ENCODE results near the gene STOML1. TPM values are rescaled to one million over a fixed set of nuclear protein-coding genes. Genes with fewer than 3 reads are reported as not detected.
A peak's percentile ranks its signal among the peaks of the same experiment; 100 is the strongest.

The STOML1 gene
- total RNA-seq, 1 experiment from 2014 or later: 5.0 TPM

GRCh38 chr15:73942751-73943270 lies 49.3 kb downstream of the STOML1 start:
- no peak overlapping the region for H3K27ac ChIP-seq (ENCODE audit: low read depth, low read length)
- peaks cover 0 to 18% of the 10 kb centered on the region in 2 experiments; a peak in 2 of 4 replicates for H3K4me1 ChIP-seq (ENCODE audit: control insufficient read depth in 1 of 2, insufficient read depth in 2 of 2, low read length in 2 of 2)
- TF ChIP-seq SRF (IDR thresholded peaks at IDR 0.05; ENCODE audit: low read depth) (no peak), POLR2A (IDR thresholded peaks at IDR 0.05; ENCODE audit: borderline replicate concordance, extremely low read depth, insufficient read depth, insufficient read length) (no peak), RAD21 (IDR thresholded peaks at IDR 0.05; ENCODE audit: low read depth) (no peak), EZH2 (IDR thresholded peaks at IDR 0.05) (no peak), TCF7L2 (IDR thresholded peaks at IDR 0.05; ENCODE audit: borderline replicate concordance, extremely low read depth, insufficient read depth, insufficient read length) (no peak), ELF1 (IDR thresholded peaks at IDR 0.05; ENCODE audit: borderline replicate concordance, low read depth) (no peak)
- TF ChIP-seq, protein P1, sequence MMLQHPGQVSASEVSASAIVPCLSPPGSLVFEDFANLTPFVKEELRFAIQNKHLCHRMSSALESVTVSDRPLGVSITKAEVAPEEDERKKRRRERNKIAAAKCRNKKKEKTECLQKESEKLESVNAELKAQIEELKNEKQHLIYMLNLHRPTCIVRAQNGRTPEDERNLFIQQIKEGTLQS (IDR thresholded peaks at IDR 0.05): no peak
- ChIA-PET RAD21 (ENCODE audit: low non-redundant PET in 1 of 2, low total read pairs in 2 of 2, uncharacterized antibody in 2 of 2, unreplicated experiment in 2 of 2) (no interaction called here), POLR2A (no interaction called here), CTCF (interaction anchor here (0.8 kb wide), 1 partner anchor 15 kb away, joined by 3 read pairs; no protein-coding TSS in a partner anchor)
- intact Hi-C loops (cut with micrococcal nuclease): no loop called here
- no peak overlapping the region for H3K4me3 ChIP-seq (replicated peaks in 1 of 2; ENCODE audit: low read depth in 1 of 2, low read length in 2 of 2)
- H3K9me2 ChIP-seq (ENCODE audit: insufficient read depth): no peaks in the 10 kb centered on the region
- DNase-seq (ENCODE audit: low read depth, low spot score) (no peak), ATAC-seq (no peak)
- H3K36me3 ChIP-seq (ENCODE audit: control insufficient read depth in 1 of 2, insufficient read depth in 2 of 2, low read length in 2 of 2): no peaks in the 10 kb centered on the region
- no peaks in the 10 kb centered on the region for H3K9me3 ChIP-seq (ENCODE audit: control insufficient read depth in 1 of 2, insufficient read depth in 1 of 2, low read depth in 1 of 2, low read length in 2 of 2)
- no TSS peak for BruUV-seq (replicated peaks)
- no peaks in the 10 kb centered on the region for H3K27me3 ChIP-seq (ENCODE audit: insufficient read depth, low read length)
- no peak overlapping the region for H2AFZ ChIP-seq (ENCODE audit: low read depth, low read length, poor library complexity, severe bottlenecking)
- no peaks in the 10 kb centered on the region for H3K79me2 ChIP-seq (ENCODE audit: insufficient read depth, low read length)
- no peaks in the 10 kb centered on the region for H4K20me1 ChIP-seq (ENCODE audit: insufficient read depth)
- H3K4me2 ChIP-seq (ENCODE audit: low read length): no peak overlapping the region
- no peak overlapping the region for H3K9ac ChIP-seq (ENCODE audit: low read length)

- Histone ChIP-seq H3K4me2 (ENCODE audit: low read length) (no peak overlapping the region), H4K20me1 (ENCODE audit: insufficient read depth) (no peaks in the 10 kb centered on the region), H3K36me3 (ENCODE audit: control insufficient read depth in 1 of 2, insufficient read depth in 2 of 2, low read length in 2 of 2) (no peaks in the 10 kb centered on the region), H3K79me2 (ENCODE audit: insufficient read depth, low read length) (no peaks in the 10 kb centered on the region), H3K27ac (ENCODE audit: low read depth, low read length) (no peak overlapping the region), H2AFZ (ENCODE audit: low read depth, low read length, poor library complexity, severe bottlenecking) (no peak overlapping the region), H3K9me3 (ENCODE audit: control insufficient read depth in 1 of 2, insufficient read depth in 1 of 2, low read depth in 1 of 2, low read length in 2 of 2) (no peaks in the 10 kb centered on the region), H3K9ac (ENCODE audit: low read length) (no peak overlapping the region), H3K27me3 (ENCODE audit: insufficient read depth, low read length) (no peaks in the 10 kb centered on the region), H3K9me2 (ENCODE audit: insufficient read depth) (no peaks in the 10 kb centered on the region), H3K4me1 (ENCODE audit: control insufficient read depth in 1 of 2, insufficient read depth in 2 of 2, low read length in 2 of 2) (peaks cover 0 to 18% of the 10 kb centered on the region in 2 experiments; a peak in 2 of 4 replicates), H3K4me3 (replicated peaks in 1 of 2; ENCODE audit: low read depth in 1 of 2, low read length in 2 of 2) (no peak overlapping the region)
- intact Hi-C loops (cut with micrococcal nuclease): no loop called here
- ATAC-seq: peak; percentile 44; the same call in 1 of the 2 replicates
- no TSS peak for BruUV-seq (replicated peaks)
- CTCF ChIA-PET: no interaction called here
- DNase-seq (ENCODE audit: low read depth, low spot score): no peak
- RAD21 ChIA-PET (ENCODE audit: low non-redundant PET in 1 of 2, low total read pairs in 2 of 2, uncharacterized antibody in 2 of 2, unreplicated experiment in 2 of 2): no interaction called here
- POLR2A ChIA-PET: no interaction called here
- no peak for TF ChIP-seq EZH2 (IDR thresholded peaks at IDR 0.05)
- TF ChIP-seq EZH2phosphoT487 (IDR thresholded peaks at IDR 0.05; ENCODE audit: borderline replicate concordance): no peak
- no peak for TF ChIP-seq ZFX (IDR thresholded peaks at IDR 0.05)
- TF ChIP-seq, protein P2, sequence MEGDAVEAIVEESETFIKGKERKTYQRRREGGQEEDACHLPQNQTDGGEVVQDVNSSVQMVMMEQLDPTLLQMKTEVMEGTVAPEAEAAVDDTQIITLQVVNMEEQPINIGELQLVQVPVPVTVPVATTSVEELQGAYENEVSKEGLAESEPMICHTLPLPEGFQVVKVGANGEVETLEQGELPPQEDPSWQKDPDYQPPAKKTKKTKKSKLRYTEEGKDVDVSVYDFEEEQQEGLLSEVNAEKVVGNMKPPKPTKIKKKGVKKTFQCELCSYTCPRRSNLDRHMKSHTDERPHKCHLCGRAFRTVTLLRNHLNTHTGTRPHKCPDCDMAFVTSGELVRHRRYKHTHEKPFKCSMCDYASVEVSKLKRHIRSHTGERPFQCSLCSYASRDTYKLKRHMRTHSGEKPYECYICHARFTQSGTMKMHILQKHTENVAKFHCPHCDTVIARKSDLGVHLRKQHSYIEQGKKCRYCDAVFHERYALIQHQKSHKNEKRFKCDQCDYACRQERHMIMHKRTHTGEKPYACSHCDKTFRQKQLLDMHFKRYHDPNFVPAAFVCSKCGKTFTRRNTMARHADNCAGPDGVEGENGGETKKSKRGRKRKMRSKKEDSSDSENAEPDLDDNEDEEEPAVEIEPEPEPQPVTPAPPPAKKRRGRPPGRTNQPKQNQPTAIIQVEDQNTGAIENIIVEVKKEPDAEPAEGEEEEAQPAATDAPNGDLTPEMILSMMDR (IDR thresholded peaks at IDR 0.05 in 2 of 3, conservative IDR thresholded peaks at IDR 0.05 in 1 of 3; ENCODE audit: borderline replicate concordance in 1 of 3, insufficient read depth in 1 of 3, low read depth in 2 of 3, low read length in 2 of 3): no peak
- TF ChIP-seq ELF1 (IDR thresholded peaks at IDR 0.05; ENCODE audit: borderline replicate concordance, low read depth): no peak
- TF ChIP-seq POLR2AphosphoS5 (IDR thresholded peaks at IDR 0.05; ENCODE audit: low read depth, low read length): no peak
- TF ChIP-seq CBX3 (IDR thresholded peaks at IDR 0.05; ENCODE audit: low read depth): no peak
- no peak for TF ChIP-seq ZNF274 (IDR thresholded peaks at IDR 0.05; ENCODE audit: low read depth, low read length)
- TF ChIP-seq SP1 (IDR thresholded peaks at IDR 0.05; ENCODE audit: low read depth): no peak
- no peak for TF ChIP-seq POLR2A (IDR thresholded peaks at IDR 0.05; ENCODE audit: borderline replicate concordance, extremely low read depth, insufficient read depth, insufficient read length)
- no peak for TF ChIP-seq EGR1 (IDR thresholded peaks at IDR 0.05; ENCODE audit: low read depth)
- TF ChIP-seq, protein P3, sequence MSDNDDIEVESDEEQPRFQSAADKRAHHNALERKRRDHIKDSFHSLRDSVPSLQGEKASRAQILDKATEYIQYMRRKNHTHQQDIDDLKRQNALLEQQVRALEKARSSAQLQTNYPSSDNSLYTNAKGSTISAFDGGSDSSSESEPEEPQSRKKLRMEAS (IDR thresholded peaks at IDR 0.05): no peak
- TF ChIP-seq JUND (IDR thresholded peaks at IDR 0.05): no peak
- no peak for TF ChIP-seq RAD21 (IDR thresholded peaks at IDR 0.05; ENCODE audit: low read depth)
These were observed 50.0 kb downstream of the STOML1 start for GRCh38 chr15:73941871-73942635.

All from HCT116 (cell line).